ENCODE results near the gene SLC26A2. TPM values are rescaled to one million over a fixed set of nuclear protein-coding genes. Genes with fewer than 3 reads are reported as not detected.

Gene SLC26A2
- total RNA-seq, 5 donors from 2014 or later (not counting 1 experiment from before 2014, with no cell fraction given): 5.2 to 11.0 (median 10.0) TPM

GRCh38 chr5:149937610-149938009 is 22.9 kb upstream of the SLC26A2 start:
- no peaks in the 10 kb centered on the region for H3K36me3 Mint-ChIP-seq
- no peaks in the 10 kb centered on the region for H3K4me1 ChIP-seq (ENCODE audit: control insufficient read depth in 1 of 2, extremely low read depth in 1 of 2, insufficient read depth in 2 of 2, low read length in 2 of 2)
- no peaks in the 10 kb centered on the region for H3K4me1 Mint-ChIP-seq

GRCh38 chr5:149938279-149938678 is 22.3 kb upstream of the SLC26A2 start:
- DNase-seq (no peak), ATAC-seq (replicated peaks in 1 of 4) (no peak)
- no peak overlapping the region for H3K4me3 ChIP-seq (ENCODE audit: control insufficient read depth in 1 of 2, extremely low read depth in 1 of 2, low read length in 1 of 2)
- Mint-ChIP-seq H3K36me3 (no peaks in the 10 kb centered on the region), H3K9me3 (no peaks in the 10 kb centered on the region), H3K4me1 (no peaks in the 10 kb centered on the region), H3K4me3 (no peak overlapping the region), H3K27ac (no peak overlapping the region), H3K27me3 (peaks cover 3 to 10% of the 10 kb centered on the region in 2 donors)
- H3K9me3 ChIP-seq: no peaks in the 10 kb centered on the region
- H3K4me1 ChIP-seq (ENCODE audit: control insufficient read depth in 1 of 2, extremely low read depth in 1 of 2, insufficient read depth in 2 of 2, low read length in 2 of 2): no peaks in the 10 kb centered on the region
- no CpG with 5 or more reads among the region's 2 CpGs for WGBS (ENCODE audit: insufficient coverage)
- POLR2A ChIA-PET: no interaction called here
- peaks cover 0 to 2% of the 10 kb centered on the region in 2 experiments for H3K27me3 ChIP-seq (replicated peaks in 1 of 2; ENCODE audit: control insufficient read depth in 2 of 2, extremely low read depth in 1 of 2, insufficient read depth in 2 of 2, low read length in 1 of 2)
- CTCF ChIA-PET: no interaction called here
- no peaks in the 10 kb centered on the region for H3K36me3 ChIP-seq (ENCODE audit: control insufficient read depth in 2 of 2, extremely low read depth in 1 of 2, insufficient read depth in 1 of 2, low read length in 1 of 2)
- no peak overlapping the region for H3K27ac ChIP-seq (ENCODE audit: low read length)

More at GRCh38 chr5:149937610-149938009, 22.9 kb upstream of the SLC26A2 start:
- no CpG with 5 or more reads among the region's 1 CpG for WGBS (ENCODE audit: insufficient coverage)
- Mint-ChIP-seq H3K4me3 (no peak overlapping the region), H3K9me3 (no peaks in the 10 kb centered on the region), H3K27me3 (peaks cover 5 to 10% of the 10 kb centered on the region in 2 donors), H3K27ac (no peak overlapping the region)
- Histone ChIP-seq H3K4me3 (ENCODE audit: control insufficient read depth in 1 of 2, extremely low read depth in 1 of 2, low read length in 1 of 2) (no peak overlapping the region), H3K27me3 (replicated peaks in 1 of 2; ENCODE audit: control insufficient read depth in 2 of 2, extremely low read depth in 1 of 2, insufficient read depth in 2 of 2, low read length in 1 of 2) (peaks cover 0 to 2% of the 10 kb centered on the region in 2 experiments), H3K36me3 (ENCODE audit: control insufficient read depth in 2 of 2, extremely low read depth in 1 of 2, insufficient read depth in 1 of 2, low read length in 1 of 2) (no peaks in the 10 kb centered on the region), H3K9me3 (no peaks in the 10 kb centered on the region), H3K27ac (ENCODE audit: low read length) (no peak overlapping the region)
- ChIA-PET POLR2A (no interaction called here), CTCF (no interaction called here)
- no peak for ATAC-seq (replicated peaks in 1 of 4)
- no peak for DNase-seq

GRCh38 chr5:149938791-149939358 is 21.7 kb upstream of the SLC26A2 start:
- H3K27ac ChIP-seq (ENCODE audit: low read length): no peak overlapping the region
- H3K36me3 ChIP-seq (ENCODE audit: control insufficient read depth in 2 of 2, extremely low read depth in 1 of 2, insufficient read depth in 1 of 2, low read length in 1 of 2): no peaks in the 10 kb centered on the region
- no peaks in the 10 kb centered on the region for H3K9me3 ChIP-seq
- Mint-ChIP-seq H3K36me3 (no peaks in the 10 kb centered on the region), H3K27me3 (peaks cover 4 to 10% of the 10 kb centered on the region in 2 donors), H3K4me1 (no peaks in the 10 kb centered on the region), H3K9me3 (no peaks in the 10 kb centered on the region), H3K4me3 (no peak overlapping the region), H3K27ac (no peak overlapping the region)
- ATAC-seq (replicated peaks in 1 of 4) (no peak), DNase-seq (peak in 1 of 35 experiments; percentile 6)
- POLR2A ChIA-PET: no interaction called here
- H3K4me3 ChIP-seq (ENCODE audit: control insufficient read depth in 1 of 2, extremely low read depth in 1 of 2, low read length in 1 of 2): no peak overlapping the region
- CTCF ChIA-PET: no interaction called here
- H3K27me3 ChIP-seq (replicated peaks in 1 of 2; ENCODE audit: control insufficient read depth in 2 of 2, extremely low read depth in 1 of 2, insufficient read depth in 2 of 2, low read length in 1 of 2): no peaks in the 10 kb centered on the region
- H3K4me1 ChIP-seq (ENCODE audit: control insufficient read depth in 1 of 2, extremely low read depth in 1 of 2, insufficient read depth in 2 of 2, low read length in 2 of 2): no peaks in the 10 kb centered on the region
- 86% methylated on average over 3 of the region's 6 CpGs for WGBS (ENCODE audit: insufficient coverage)

- Histone ChIP-seq H3K27me3 (replicated peaks in 1 of 2; ENCODE audit: control insufficient read depth in 2 of 2, extremely low read depth in 1 of 2, insufficient read depth in 2 of 2, low read length in 1 of 2) (peaks cover 0 to 6% of the 10 kb centered on the region in 2 experiments), H3K4me1 (ENCODE audit: control insufficient read depth in 1 of 2, extremely low read depth in 1 of 2, insufficient read depth in 2 of 2, low read length in 2 of 2) (no peaks in the 10 kb centered on the region), H3K4me3 (ENCODE audit: control insufficient read depth in 1 of 2, extremely low read depth in 1 of 2, low read length in 1 of 2) (no peak overlapping the region), H3K36me3 (ENCODE audit: control insufficient read depth in 2 of 2, extremely low read depth in 1 of 2, insufficient read depth in 1 of 2, low read length in 1 of 2) (no peaks in the 10 kb centered on the region), H3K27ac (ENCODE audit: low read length) (no peak overlapping the region), H3K9me3 (no peaks in the 10 kb centered on the region)
- WGBS (ENCODE audit: insufficient coverage): no CpG with 5 or more reads among the region's 6 CpGs
- CTCF ChIA-PET: interaction anchor here in 1 of 2 donors (0.6 kb wide), 1 partner anchor 620 kb away, joined by 3 read pairs; no protein-coding TSS in a partner anchor
- ATAC-seq (replicated peaks in 1 of 4): no peak
- H3K9me3 Mint-ChIP-seq: no peaks in the 10 kb centered on the region
- H3K4me3 Mint-ChIP-seq: no peak overlapping the region
- POLR2A ChIA-PET: no interaction called here
- no peaks in the 10 kb centered on the region for H3K4me1 Mint-ChIP-seq
- H3K36me3 Mint-ChIP-seq: no peaks in the 10 kb centered on the region
- H3K27me3 Mint-ChIP-seq: peaks cover 4 to 7% of the 10 kb centered on the region in 2 donors
- no peak overlapping the region for H3K27ac Mint-ChIP-seq
- DNase-seq: no peak
Observed at GRCh38 chr5:149939546-149939945, 21.0 kb upstream of the SLC26A2 start.

- Mint-ChIP-seq H3K4me3 (no peak overlapping the region), H3K4me1 (no peaks in the 10 kb centered on the region), H3K27ac (no peak overlapping the region), H3K27me3 (peaks cover 4% of the 10 kb centered on the region in 2 donors), H3K36me3 (no peaks in the 10 kb centered on the region), H3K9me3 (no peaks in the 10 kb centered on the region)
- Histone ChIP-seq H3K9me3 (no peaks in the 10 kb centered on the region), H3K27me3 (replicated peaks in 1 of 2; ENCODE audit: control insufficient read depth in 2 of 2, extremely low read depth in 1 of 2, insufficient read depth in 2 of 2, low read length in 1 of 2) (peaks cover 0 to 9% of the 10 kb centered on the region in 2 experiments), H3K4me3 (ENCODE audit: control insufficient read depth in 1 of 2, extremely low read depth in 1 of 2, low read length in 1 of 2) (no peak overlapping the region), H3K4me1 (ENCODE audit: control insufficient read depth in 1 of 2, extremely low read depth in 1 of 2, insufficient read depth in 2 of 2, low read length in 2 of 2) (no peaks in the 10 kb centered on the region), H3K36me3 (ENCODE audit: control insufficient read depth in 2 of 2, extremely low read depth in 1 of 2, insufficient read depth in 1 of 2, low read length in 1 of 2) (no peaks in the 10 kb centered on the region), H3K27ac (ENCODE audit: low read length) (no peak overlapping the region)
- DNase-seq (no peak), ATAC-seq (replicated peaks in 1 of 4) (no peak)
- POLR2A ChIA-PET: no interaction called here
- WGBS (ENCODE audit: insufficient coverage): 95% methylated on average over 5 of the region's 9 CpGs
- CTCF ChIA-PET: interaction anchor here in 1 of 2 donors (0.5 to 0.6 kb wide), 2 partner anchors 620 to 1823 kb away, joined by 3 to 5 read pairs; no protein-coding TSS in a partner anchor
Observed at GRCh38 chr5:149940077-149940574, 20.4 kb upstream of the SLC26A2 start.

GRCh38 chr5:149940941-149941644 is 19.5 kb upstream of the SLC26A2 start:
- 96% methylated on average over 4 of the region's 5 CpGs for WGBS (ENCODE audit: insufficient coverage)
- ChIA-PET CTCF (interaction anchor here in 1 of 2 donors (0.5 kb wide), 1 partner anchor 1822 kb away, joined by 5 read pairs; no protein-coding TSS in a partner anchor), POLR2A (no interaction called here)
- no peak for ATAC-seq (replicated peaks in 1 of 4)
- Mint-ChIP-seq H3K27me3 (peaks cover 1 to 4% of the 10 kb centered on the region in 2 donors), H3K27ac (no peak overlapping the region), H3K4me3 (no peak overlapping the region), H3K9me3 (no peaks in the 10 kb centered on the region), H3K36me3 (no peaks in the 10 kb centered on the region), H3K4me1 (no peaks in the 10 kb centered on the region)
- DNase-seq: no peak
- no peaks in the 10 kb centered on the region for H3K4me1 ChIP-seq (ENCODE audit: control insufficient read depth in 1 of 2, extremely low read depth in 1 of 2, insufficient read depth in 2 of 2, low read length in 2 of 2)
- peaks cover 0 to 10% of the 10 kb centered on the region in 2 experiments for H3K27me3 ChIP-seq (replicated peaks in 1 of 2; ENCODE audit: control insufficient read depth in 2 of 2, extremely low read depth in 1 of 2, insufficient read depth in 2 of 2, low read length in 1 of 2)
- H3K4me3 ChIP-seq (ENCODE audit: control insufficient read depth in 1 of 2, extremely low read depth in 1 of 2, low read length in 1 of 2): no peak overlapping the region
- H3K9me3 ChIP-seq: no peaks in the 10 kb centered on the region
- H3K36me3 ChIP-seq (ENCODE audit: control insufficient read depth in 2 of 2, extremely low read depth in 1 of 2, insufficient read depth in 1 of 2, low read length in 1 of 2): no peaks in the 10 kb centered on the region
- H3K27ac ChIP-seq (ENCODE audit: low read length): no peak overlapping the region
